Cortex of kidney (tissue), 1 donor: ENCODE results near the gene ODAD3.
"Not testable (repeated sequence)": the region's sequence is repeated elsewhere in the genome, so short reads cannot be mapped to it uniquely, and the experiment has no call there.

Experiments
- DNase-seq: peaks from one replicate; lab custom pipeline; 2025; lab: John Stamatoyannopoulos, UW

ODAD3 gene

DNA sequence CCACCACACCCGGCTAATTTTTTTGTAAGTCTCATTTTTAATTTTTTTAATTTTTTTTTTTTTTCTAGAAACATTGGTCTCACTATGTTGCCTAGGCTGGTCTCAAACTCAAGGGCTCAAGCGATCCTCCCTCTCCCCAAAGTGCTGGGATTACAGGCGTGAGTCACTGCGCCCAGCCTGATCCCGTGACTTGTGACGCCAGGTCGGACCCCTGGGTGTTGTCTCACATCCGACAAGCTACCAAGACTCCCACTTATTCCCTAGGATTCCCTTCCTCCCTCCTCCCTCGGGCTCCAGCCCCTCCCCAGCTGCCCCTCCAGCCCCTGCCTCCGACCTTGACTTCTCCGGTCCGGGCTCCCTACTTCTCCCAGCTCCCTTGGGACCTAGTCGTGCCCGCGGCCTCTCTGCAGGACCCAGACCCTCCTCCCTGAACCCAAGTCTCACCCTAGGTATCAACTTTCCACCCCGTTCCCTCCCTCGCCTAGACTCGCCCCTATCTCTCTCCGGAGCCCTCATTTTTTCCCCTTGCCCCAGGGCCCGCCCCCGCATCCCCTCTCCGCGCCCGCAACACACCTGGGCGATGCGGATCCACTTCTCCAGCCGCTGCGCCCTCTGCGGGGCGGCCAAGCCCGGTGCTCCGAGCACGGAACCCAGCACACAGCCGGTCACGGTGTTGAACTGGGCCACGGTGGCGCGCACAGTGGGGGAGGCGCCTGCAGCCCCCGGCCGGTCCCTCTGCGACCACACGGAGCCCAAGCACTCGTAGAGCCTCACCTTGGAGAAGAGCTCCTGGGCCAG lies 28.9 kb downstream of the ODAD3 start:
- no peak for DNase-seq

DNA sequence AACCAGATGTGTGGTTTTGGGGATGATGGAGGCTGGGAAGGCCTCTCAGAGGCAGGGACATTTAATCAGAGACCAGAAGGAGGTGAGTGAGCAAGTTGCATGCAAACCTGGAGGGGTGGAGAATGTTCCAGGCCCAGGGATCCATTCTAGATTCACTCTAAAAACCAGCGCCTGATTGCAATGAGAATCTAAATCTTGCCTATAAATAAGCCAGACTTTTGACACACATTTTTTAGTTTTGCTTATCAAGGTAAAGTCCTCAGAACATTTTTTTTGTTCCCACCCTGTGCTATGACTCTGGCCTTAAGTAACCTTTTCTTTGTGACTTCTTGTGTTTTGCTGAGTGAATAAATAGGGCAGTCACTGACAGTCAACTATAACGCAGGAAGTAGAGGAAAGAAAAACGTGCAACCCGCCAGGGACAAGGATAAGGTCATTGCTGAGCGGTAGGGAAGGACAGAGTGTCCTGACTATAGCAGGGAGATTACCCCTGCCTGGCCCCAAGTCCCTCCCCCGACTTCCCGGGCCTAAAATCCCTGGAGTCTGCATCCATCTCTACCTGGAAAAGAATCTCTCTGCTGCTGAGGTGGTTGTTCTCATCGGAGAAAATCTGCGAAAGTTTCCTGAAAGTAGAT lies 30.2 kb downstream of the ODAD3 start:
- DNase-seq: no peak

DNA sequence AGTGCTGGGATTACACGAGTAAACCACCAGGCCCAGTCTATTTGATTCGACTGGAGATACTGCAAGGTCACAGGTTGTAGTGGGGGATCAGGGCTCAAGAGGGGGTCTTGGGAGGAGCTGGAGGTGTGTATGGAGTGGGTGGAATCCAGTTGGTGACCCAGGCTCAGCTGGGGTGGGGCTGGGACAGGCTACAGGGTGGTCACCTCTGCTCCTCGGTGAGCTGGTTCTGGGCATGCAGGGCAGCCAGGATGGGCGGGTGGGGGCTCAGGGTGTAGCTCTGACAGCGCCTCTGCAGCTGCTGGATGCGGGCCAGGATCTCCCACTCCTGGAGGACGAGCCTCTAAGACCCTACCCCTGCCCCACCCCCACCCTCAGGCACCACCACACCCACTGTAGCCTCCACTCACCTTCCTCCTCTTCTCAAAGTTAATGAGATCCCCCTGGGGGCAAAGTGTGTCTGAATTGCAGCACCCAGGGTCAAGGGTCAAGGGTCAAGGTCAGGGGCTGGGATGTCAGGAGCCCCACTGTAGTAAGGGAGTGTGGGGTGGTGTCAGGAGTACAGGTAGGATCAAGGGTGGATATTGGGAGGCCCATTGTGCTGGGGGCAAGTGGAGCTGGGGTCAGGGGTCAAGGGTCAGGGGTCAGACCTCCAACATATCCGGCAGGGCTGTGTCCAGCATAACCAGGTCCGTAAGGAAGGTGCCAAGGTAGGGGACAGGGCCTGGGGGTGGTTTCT lies 32.9 kb downstream of the ODAD3 start:
- no peak for DNase-seq

DNA sequence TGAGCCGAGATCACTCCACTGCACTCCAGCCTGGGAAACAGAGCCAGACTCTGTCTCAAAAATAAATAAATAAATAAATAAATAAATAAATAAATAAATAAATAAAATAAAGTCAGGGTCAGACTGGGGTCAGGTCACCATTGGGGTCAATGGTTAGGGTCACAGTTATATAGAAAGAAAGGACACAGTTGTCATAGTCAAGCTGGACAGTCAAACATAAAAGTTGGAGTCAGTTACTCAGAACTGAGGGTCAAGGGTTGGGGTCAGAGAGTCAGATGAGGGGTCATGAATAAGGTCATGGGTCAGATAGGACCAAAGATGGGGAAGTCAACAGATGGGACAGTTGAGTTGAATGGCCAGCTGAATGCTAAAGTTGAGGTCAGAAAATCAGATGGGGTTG lies 34.1 kb downstream of the ODAD3 start:
- no peak for DNase-seq

DNA sequence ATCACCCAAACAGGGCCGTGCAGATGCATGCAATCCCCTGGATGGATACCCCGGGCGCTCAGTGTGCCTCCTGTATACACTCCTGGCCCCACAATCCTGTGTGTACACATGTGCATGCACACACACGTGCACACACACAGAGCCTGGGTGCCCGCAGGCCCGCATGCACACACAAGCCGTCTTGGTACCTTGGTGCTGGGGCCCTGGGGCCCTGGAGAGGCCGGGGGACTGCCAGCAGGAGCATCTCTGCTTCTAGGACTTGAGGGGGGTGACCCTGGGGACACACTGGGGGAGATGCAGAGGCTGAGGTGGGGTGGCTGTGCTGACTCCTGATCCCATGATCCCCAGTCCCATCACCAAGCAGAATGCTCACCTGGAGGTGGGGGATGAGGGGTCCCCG lies 35.3 kb downstream of the ODAD3 start:
- DNase-seq: no peak

DNA sequence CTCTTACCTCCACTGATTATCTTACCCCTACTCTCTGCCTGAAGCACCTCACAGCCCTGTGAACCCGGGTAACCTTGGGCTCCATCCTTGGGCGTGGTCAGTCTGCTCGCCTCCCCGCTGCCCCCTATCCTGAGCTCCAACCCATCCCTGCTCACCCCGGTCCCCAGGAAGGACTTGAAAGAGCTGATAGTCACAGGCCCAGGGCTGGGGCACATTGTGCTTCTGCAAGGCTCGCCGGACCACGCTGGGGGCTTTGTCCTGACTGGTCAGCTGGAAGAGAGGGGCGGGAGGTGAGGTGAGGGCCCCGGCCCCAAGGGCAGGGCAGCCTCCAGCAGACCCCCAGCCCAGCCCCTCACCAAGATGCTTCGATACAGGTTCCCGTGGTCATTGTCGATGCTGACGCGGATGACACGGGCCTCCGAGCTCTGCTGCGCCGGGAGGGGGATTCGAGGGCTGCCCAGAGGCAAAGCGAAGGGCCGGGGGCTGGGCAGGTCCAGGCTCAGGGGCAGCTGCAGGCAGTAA lies 37.8 kb downstream of the ODAD3 start:
- no peak for DNase-seq

DNA sequence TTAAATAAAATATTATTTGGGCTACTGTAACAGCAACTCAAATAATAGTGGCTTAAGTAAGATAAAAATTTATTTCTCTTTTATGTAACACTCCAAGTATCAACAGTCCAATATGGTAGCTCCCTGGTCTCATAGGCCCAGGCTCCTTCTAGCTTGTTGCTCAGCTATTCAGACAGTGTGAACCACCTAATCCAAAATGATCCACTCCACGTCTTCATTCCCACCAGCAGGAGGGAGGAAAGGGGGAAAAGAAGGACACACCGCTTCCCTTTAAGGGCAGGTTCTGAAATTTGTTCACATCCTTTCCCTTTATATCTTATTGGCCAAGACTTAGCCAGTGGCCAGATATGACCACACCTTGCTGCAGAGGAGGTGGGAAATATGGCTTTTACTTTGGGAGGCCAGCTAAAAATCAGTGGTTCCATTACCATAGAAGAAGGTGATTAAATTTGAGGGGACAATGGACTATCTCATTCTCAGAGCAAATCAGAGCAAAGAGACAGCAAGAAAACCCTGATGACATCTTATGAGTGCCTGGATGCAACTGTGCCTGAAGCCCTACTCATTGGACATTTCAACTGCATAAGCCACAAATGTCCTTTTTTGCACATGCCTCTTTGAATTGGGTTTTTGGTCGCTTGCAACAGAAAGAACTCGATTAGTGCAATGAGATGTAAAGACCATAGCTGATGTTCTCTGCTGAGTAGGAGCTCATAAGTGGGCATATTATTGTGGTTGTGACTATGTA lies 43.8 kb downstream of the ODAD3 start:
- DNase-seq: no peak

DNA sequence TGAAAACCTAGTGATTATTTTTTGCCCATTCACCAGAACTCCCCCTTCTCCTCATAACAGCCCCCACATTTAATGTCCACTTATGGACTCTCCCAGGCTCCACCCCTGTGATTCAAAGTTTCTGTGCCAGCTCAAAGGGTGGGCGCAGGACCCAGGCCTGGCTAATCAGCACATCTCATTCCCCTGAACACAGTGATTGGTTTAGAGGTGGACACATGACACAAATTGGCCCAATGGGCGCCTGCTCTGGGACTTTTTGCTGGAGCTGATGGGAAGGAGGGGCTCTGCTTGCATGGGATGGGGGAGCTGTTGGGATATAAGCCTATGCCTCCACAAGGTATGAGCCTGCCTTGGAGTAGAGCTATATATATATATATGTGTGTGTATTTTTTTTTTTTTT lies 44.6 kb downstream of the ODAD3 start:
- no peak for DNase-seq

DNA sequence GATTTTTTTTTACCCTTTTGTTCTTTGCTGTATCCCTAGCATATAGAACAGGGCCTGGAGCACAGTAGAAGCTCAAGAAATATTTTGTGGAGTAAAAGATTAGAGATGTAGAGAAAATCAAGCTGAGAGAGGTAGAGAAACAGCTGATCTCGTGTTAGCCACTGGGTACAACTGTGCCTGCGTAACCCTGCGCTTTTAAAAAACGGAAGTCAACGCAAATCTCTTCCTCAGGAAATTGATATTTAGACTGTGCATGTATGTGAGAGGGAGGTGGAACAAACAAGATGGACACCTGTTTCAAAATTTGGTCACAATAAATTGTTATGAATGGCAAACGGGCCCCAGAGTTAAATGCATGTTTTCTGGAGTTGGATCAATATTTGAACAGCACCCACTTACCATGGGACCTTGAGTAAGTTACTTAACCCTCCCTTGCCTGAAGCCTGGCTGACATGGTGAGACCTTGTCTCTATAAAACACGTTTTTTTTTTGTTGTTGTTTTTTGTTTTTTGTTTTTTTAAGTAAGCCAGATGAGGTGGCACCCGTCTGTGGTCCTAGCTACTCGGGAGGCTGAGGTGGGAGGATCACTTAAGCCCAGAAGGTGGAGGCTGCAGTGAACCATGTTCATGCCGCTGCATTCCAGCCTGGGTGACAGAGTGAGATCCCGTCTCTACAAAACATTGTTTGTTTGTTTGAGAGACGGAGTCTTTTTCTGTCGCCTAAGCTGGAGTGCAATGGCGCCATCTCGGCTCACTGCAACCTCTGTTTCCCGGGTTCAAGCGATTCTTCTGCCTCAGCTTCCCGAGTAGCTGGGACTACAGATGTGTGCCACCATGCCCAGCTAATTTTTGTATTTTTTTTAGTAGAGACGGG lies 47.5 kb downstream of the ODAD3 start:
- DNase-seq: no peak

DNA sequence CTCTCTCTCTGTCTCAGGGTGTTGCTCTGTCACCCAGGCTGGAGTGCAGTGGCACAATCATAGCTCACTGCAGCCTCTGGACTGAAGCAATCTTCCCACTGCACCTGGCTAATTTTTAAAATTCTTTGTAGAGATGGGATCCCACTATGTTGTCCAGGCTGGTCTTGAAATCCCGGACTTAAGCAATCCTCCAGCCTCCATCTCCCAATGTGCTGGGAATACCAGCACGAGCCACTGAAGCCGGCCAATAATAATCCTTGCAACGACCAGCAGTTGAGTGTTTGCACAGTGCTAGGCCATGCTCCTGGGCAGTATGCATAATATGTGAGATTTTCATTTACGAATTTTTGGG lies 50.2 kb downstream of the ODAD3 start:
- no peak for DNase-seq

DNA sequence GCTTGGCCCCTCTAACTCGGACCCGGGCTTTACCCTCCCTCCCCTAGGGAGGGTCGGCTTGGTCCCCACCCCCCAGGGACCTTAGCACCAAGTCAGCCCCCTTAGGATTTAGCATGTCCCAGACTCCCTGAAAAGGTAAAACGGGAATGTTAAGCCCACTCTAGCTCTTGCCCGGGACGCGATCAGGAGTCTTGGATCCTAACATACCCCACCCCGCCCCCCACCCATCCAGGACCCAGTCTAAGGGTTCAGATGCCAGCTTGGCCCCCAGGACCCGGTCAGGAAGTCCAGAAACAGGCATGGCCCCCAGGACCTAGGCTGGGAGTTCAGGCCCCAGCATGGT lies 51.2 kb downstream of the ODAD3 start:
- DNase-seq: no peak

DNA sequence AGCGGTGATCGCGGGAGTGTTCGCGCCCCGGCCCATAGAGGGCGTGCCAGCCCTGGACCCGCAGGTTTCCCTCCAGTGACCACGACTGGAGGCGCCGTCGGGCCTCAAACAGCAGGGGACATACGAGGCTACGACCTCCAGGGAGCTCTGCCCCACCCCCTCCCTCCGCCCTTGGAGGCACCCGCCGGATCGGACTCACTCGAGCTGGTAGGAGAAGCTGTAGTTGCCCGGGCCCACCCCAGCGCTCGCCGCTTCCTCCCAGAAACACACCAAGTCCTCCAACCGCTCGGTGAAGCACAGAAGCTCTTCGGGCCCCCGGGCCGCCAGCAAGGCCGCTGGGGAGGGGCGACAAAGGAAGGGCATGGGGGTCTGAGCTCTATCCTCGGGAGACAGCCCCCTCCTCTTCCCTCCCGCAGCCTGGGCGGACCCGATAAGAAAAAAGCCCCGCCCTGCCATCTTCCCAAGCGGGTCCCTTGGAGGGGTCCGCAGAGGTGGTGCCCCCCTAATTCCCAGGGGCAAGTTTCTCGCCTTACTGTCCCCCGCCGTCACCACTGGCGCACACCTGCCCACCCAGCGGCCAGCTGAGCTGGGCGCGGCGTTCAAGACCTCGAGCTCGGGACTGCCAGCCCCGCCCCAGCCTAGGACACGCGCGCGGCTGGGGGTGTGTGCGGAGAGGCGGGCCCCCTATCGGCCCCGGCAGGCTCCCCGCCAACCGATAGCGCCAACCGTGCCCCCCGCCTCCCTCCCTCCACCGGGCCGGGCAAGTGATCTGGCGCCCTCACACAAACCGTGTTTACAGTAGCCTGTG lies 51.8 kb downstream of the ODAD3 start:
- DNase-seq: no peak

DNA sequence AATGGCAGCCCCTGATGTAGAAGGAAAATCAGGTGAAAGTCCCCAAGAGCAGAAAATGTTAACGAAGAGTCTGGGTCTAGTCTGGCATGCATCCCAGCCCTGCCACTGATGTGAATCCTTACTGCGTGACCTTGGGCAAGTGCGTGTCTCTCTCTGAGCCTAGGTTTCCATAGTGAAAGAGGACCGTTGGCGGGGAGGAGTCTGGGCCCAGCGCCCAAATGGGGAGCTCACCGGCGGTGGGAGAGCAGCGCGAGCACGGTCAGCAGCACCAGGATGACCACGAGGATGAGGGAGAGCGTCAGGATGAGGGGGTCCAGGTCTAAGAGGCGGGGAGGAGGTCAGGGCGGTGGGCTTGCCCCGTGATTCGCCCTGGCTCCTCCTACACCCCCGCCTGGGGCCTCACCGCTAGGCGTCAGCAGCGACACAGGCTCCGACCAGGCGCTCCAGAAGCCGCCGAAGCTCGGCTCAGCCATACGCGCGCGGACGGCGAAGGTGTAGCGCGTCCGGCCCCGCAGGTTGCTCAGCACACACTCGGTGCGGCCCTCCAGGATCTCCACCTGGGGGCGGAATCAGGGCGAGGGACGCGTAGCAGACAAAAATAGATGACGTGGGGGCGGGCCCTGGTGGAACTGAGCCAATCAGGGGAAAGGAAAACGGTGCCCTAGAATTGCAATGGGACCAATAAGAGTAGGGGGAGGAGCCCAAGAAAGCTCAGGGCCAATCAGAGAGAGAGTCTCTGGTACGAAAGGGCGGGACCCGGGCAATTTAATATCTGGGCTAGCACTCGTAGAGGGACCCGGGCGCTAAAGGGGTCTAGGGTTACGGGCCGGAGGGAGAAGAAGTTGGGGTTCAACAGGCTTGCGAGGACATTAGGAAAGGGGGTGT lies 54.0 kb downstream of the ODAD3 start:
- DNase-seq: no peak

DNA sequence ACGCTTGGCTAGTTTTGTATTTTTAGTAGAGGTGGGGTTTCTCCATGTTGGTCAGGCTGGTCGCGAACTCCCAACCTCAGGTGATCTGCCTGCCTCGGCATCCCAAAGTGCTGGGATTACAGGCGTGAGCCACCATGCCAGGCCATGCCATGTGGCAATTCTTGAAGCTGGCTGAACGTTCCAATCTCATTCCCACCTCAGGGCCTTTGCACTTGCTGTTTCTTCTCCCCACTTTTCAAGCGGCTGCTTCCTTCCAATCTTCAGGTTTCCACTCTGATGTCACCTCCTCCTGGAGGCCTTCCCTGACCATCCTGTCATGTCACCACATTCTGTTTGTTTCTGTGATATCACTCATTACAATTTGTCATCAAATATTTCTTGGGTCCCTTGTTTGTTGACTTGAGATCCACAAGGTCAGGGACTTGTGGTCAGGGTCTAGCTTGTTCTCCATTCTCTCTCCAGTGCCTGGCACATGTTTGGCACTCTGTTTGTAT lies 55.0 kb downstream of the ODAD3 start:
- DNase-seq: no peak

DNA sequence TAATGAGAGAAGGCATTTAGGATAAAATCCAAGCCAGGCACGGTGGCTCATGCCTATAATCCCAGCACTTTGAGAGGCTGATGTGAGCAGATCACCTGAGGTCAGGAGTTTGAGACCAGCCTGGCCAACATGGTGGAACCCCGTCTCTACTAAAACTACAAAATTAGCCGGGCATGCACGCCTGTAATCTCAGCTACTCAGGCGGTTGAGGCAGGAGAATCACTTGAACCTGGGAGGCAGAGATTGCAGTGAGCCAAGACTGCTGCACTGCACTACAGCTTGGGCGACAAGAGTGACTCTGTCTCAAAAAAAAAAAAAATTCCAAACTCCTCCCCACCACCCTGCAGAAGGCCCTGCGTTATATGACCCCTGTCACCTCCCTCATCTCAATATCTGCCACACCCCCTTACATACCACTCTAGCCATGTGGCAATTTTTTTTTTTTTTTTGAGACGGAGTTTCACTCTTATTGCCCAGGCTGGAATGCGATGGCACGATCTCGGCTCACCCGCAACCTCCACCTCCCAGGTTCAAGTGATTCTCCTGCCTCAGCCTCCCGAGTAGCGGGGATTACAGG lies 55.6 kb downstream of the ODAD3 start:
- DNase-seq: not testable (repeated sequence)

DNA sequence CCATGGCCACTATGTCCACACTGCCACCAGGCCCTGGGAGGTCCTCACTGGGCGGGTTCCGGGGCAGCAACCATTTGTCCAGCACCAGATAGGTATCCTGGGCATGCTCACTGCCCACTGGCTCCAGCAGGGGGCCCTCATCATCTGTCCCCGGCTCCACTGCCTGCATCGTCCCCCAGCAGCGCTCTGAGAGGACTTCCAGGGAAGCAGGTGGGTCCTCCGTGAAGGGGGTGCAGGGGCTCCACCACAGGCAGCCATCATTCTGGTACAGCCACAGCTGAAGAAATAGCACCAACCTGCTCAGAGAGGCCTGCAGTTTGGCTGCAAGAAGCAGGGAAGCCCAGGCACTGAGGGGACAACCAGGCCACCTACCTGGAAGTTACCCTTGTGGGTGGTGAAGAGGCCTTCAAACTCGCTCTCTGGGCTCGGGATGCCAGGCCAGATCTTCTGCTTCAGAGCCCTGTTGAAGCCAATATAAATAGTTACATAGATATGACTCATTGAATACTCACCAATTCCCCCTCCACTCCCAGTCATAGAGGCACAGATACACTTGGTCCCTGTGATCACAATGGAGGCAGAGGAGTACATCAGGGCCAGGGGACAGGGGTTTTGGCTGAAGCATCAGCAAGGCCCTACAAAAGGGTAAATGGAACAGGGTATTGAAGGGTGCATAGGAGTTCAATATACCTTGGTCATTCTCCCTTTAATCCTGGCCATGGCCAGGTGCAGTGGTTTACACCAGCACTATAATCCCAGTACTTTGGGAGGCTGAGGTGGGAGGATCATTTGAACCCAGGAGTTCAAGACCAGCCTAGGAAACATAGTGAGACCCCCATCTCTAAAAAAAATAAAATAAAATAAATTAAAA lies 56.4 kb downstream of the ODAD3 start:
- DNase-seq: no peak

DNA sequence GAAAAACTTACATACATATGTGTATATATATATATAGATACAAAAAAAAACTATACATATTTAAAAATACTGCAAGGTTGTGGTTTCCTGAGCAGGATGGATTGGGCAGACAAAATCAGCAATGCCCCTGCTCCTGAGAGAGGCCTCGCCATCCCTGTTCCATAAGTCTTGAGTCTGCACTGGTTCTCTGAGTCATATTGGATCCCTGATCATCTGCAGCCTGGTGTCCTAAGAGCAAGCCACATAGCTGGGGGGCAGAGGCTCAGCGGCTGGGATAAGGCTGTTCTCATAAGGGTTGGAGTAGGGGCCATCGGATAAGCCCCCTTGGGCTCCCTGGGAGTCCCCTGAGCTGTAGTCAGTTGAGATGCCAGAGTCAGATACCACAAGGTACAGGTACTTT lies 57.2 kb downstream of the ODAD3 start:
- no peak for DNase-seq

DNA sequence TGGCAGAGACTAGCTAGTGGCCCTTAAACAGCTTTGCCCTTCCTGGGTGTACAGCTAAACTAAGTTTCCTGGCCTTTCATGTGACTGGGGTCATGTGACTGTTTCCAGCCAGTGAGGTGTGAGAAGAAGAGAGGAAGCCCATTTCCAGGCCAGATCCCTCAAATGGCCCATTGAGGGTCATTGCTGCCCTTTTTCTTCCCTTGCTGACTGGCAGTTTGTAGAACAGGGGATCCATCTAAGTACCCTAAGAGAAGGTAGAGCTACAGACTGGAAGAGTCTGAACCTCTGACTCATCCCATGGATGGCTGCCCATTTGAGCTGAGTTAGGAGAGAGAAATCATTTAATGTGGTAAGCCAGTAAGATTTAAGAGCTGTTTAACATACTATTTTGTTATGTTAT lies 57.7 kb downstream of the ODAD3 start:
- DNase-seq: no peak
